Transverse colon (tissue), 4 donors: ENCODE data around the gene ADM5. TPM values are rescaled to one million over a fixed set of nuclear protein-coding genes. Genes with fewer than 3 reads are reported as not detected.

Experiments
- DNase-seq: peaks from one replicate; pipeline ENCODE4 v3.0.0-alpha.2; 2019
- H3K27ac ChIP-seq, 4 donors: fragments of 200-600 bp; sonication (generic); 2 replicates each; pipeline ENCODE4 v1.5.1; 2016 to 2018; ENCODE audit warnings: inconsistent platforms in 4 of 4
- H3K27me3 ChIP-seq: fragments of 200-600 bp; sonication (generic); 2 replicates; pipeline ENCODE4 v1.5.1; 2017; ENCODE audit warnings: inconsistent platforms
- H3K36me3 ChIP-seq, 4 donors: fragments of 200-600 bp; sonication (generic); 2 replicates each; pipeline ENCODE4 v1.5.1; 2017 to 2019; ENCODE audit warnings: inconsistent platforms in 4 of 4
- H3K4me1 ChIP-seq, 4 donors: fragments of 200-600 bp; sonication (generic); 2 replicates each; pipeline ENCODE4 v1.5.1; 2017 to 2020; ENCODE audit warnings: inconsistent platforms in 4 of 4
- H3K4me3 ChIP-seq, 4 donors: fragments of 200-600 bp; sonication (generic); 1 replicate in 1 of 4; 2 replicates in 3 of 4; pipeline versions ENCODE4 v1.5.1 to v1.6.1; 2017 to 2019; ENCODE audit warnings: inconsistent platforms in 4 of 4
- H3K9me3 ChIP-seq, 2 donors: fragments of 200-600 bp; sonication (generic); 2 replicates each; pipeline ENCODE4 v1.5.1; 2017 to 2019; ENCODE audit warnings: inconsistent platforms in 2 of 2
- CTCF ChIP-seq, 5 experiments: fragments of 200-600 bp in 3 of 5; fragments of 450-650 bp in 2 of 5; sonication (generic) in 3 of 5; IDR thresholded peaks; 1 replicate in 2 of 5; 2 replicates in 3 of 5; pipeline ENCODE4 v1.5.1; 2016 to 2017; ENCODE audit warnings: antibody characterized with exemption in 5 of 5, inconsistent platforms in 3 of 5, mild to moderate bottlenecking in 2 of 5, moderate library complexity in 1 of 5
- EP300 ChIP-seq: sonication (generic); formaldehyde crosslinking; IDR thresholded peaks from one replicate; pipeline ENCODE4 v1.6.1; 2017; ENCODE audit warnings: antibody characterized with exemption, low read depth
- POLR2A ChIP-seq: fragments of 450-650 bp; IDR thresholded peaks from one replicate; pipeline ENCODE4 v1.6.1; 2016; ENCODE audit warnings: antibody characterized with exemption, mild to moderate bottlenecking, moderate library complexity
- POLR2AphosphoS5 ChIP-seq, 3 donors: sonication (generic); formaldehyde crosslinking; IDR thresholded peaks; one replicate each; pipeline ENCODE4 v1.6.1; 2016; ENCODE audit warnings: antibody characterized with exemption in 3 of 3
- WGBS, 2 donors: methylation state at CpG; one replicate each; pipeline ENCODE4 v1.1.5; 2018; ENCODE audit warnings: low coverage in 1 of 2; 5-methylcytosine and 5-hydroxymethylcytosine counted together
- in situ Hi-C, 4 donors: fragments of 200-750 bp; cut with MboI; loops; one replicate each; pipeline versions ENCODE4 v1.15.0 to v1.15.1; 2017; ENCODE audit warnings: low sequenced_read_pairs in 3 of 4, low pct_ligation_motif_present in 1 of 4, low pct_unique_long_range_greater_than_20kb in 1 of 4
- intact Hi-C: fragments of 100-400 bp; cut with DNase I; formaldehyde crosslinking; loops from one replicate; pipeline ENCODE4 v1.15.1; 2023; ENCODE audit warnings: low total_unique reads
- total RNA-seq, 4 donors: library from RNA; depleted of rRNA; stranded (reverse); fragments of >200 nt; gene quantifications; one replicate each; pipeline ENCODE4 v1.1.0, GENCODE V29; 2016

Gene ADM5
- total RNA-seq, 4 donors from 2014 or later = 0.41 to 0.95 TPM; not detected in 2

DNA sequence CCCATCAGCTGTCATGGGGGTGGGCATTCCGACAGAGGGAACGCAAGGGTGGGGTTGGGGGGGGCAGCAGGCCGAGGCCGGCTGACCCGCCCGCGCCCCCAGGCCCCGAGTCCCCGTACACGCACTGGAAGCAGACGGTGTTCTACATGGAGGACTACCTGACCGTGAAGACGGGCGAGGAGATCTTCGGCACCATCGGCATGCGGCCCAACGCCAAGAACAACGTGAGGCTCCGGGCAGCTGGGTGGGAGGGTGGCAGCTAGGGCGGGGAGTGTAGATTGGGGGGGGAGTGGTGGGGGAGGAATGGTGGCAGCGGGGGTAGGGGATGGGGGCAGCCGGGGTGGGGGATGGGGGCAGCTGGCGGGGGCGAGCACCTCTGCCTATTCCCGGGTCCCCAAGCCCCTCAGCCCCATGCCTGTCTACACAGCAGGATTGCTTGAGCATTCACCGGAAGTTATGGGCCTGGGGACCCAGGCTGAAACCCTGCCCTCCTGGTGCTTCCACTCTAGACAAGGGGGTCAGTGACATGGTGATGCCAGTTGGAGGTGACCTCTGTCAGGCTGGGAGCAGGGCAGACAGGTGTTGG lies 2.8 kb upstream of the ADM5 start:
- H3K36me3 ChIP-seq = peaks cover 0 to 14% (median 9%) of the 10 kb centered on the region in 4 donors
- in situ Hi-C loops = no loop called here
- TF ChIP-seq POLR2A = no peak
- TF ChIP-seq CTCF (IDR thresholded peaks at IDR 0.05) = no peak
- no peak for TF ChIP-seq POLR2AphosphoS5 (IDR thresholded peaks at IDR 0.05)
- no peak for TF ChIP-seq EP300
- H3K9me3 ChIP-seq = no peaks in the 10 kb centered on the region
- no peak overlapping the region for H3K4me3 ChIP-seq
- peaks cover 11 to 25% (median 19%) of the 10 kb centered on the region in 4 donors for H3K4me1 ChIP-seq
- DNase-seq = no peak
- H3K27ac ChIP-seq = no peak overlapping the region
- WGBS, 2 donors = 89 to 90% methylated on average over 16 to 22 of the region's 27 CpGs
- intact Hi-C loops = loop anchor here (10.0 kb wide), 1 partner anchor 212 kb away; the partner anchor contains the start of gene FLT3LG
- H3K27me3 ChIP-seq = peaks cover 29% of the 10 kb centered on the region

GRCh38 chr19:49687150-49687549 lies 2.2 kb upstream of the ADM5 start:
- H3K27me3 ChIP-seq = peaks cover 35% of the 10 kb centered on the region

DNA sequence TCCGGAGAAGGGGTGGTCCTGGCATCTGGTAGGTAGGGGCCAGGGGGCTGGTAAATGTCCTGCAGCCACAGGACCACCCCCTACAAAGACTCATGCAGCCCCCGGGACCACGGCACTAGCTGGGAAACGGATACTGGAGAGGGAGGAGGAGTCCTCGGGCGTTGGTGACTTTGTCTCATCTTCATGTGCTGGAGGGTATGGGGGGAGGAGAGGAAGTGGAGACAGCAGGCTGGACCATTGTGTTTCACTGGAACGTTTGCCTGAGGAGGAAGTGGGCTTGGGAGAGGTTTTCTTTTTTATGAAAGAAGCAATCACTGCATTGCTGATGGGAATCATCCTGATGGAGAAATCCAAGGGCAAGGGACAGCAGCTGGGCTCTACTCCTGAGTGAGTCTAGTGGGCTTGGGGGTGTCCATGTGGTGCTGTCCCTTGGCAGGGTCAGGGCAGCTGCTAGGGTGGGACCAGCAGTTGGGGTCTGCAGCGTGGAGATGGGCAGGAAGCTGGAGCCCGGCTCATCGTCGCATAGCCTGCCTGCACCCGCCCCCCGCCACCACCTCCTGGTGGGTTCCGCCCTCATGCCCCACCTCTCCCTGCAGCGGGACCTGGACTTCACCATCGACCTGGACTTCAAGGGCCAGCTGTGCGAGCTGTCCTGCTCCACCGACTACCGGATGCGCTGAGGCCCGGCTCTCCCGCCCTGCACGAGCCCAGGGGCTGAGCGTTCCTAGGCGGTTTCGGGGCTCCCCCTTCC lies 1.7 kb upstream of the ADM5 start:
- no peak overlapping the region for H3K4me3 ChIP-seq
- H3K4me1 ChIP-seq = peaks cover 11 to 26% (median 20%) of the 10 kb centered on the region in 4 donors
- in situ Hi-C loops (no loop called here), intact Hi-C loops (loop anchor here (10.0 kb wide), 1 partner anchor 213 kb away; the partner anchor contains the start of gene FLT3LG)
- H3K27ac ChIP-seq = no peak overlapping the region
- 78% methylated on average over 20 of the region's 26 CpGs; no CpG with 5 or more reads in 1 of the 2 donors for WGBS, 2 donors
- TF ChIP-seq POLR2AphosphoS5 (IDR thresholded peaks at IDR 0.05) (no peak), EP300 (no peak), CTCF (IDR thresholded peaks at IDR 0.05) (no peak), POLR2A (no peak)
- peaks cover 41% of the 10 kb centered on the region for H3K27me3 ChIP-seq
- H3K9me3 ChIP-seq = no peaks in the 10 kb centered on the region
- no peak for DNase-seq
- peaks cover 0 to 10% (median 2%) of the 10 kb centered on the region in 4 donors for H3K36me3 ChIP-seq

More at GRCh38 chr19:49687150-49687549, 2.2 kb upstream of the ADM5 start:
- H3K4me3 ChIP-seq = no peak overlapping the region
- H3K36me3 ChIP-seq = peaks cover 0 to 10% (median 5%) of the 10 kb centered on the region in 4 donors
- H3K27ac ChIP-seq = no peak overlapping the region
- no peak for DNase-seq
- H3K4me1 ChIP-seq = peaks cover 11 to 26% (median 20%) of the 10 kb centered on the region in 4 donors
- intact Hi-C loops (loop anchor here (10.0 kb wide), 1 partner anchor 212 kb away; the partner anchor contains the start of gene FLT3LG), in situ Hi-C loops (no loop called here)
- TF ChIP-seq POLR2AphosphoS5 (IDR thresholded peaks at IDR 0.05) = no peak
- no peak for TF ChIP-seq EP300
- TF ChIP-seq CTCF (IDR thresholded peaks at IDR 0.05) = no peak
- 80% methylated on average over 12 of the region's 12 CpGs; no CpG with 5 or more reads in 1 of the 2 donors for WGBS, 2 donors
- H3K9me3 ChIP-seq = no peaks in the 10 kb centered on the region

GRCh38 chr19:49688531-49689132 lies 762 bp upstream of the ADM5 start:
- H3K27me3 ChIP-seq = peaks cover 42% of the 10 kb centered on the region
- no peak for TF ChIP-seq EP300
- no peak for TF ChIP-seq CTCF (IDR thresholded peaks at IDR 0.05)
- TF ChIP-seq POLR2AphosphoS5 (IDR thresholded peaks at IDR 0.05) = no peak
- TF ChIP-seq POLR2A = no peak
- DNase-seq = no peak
- intact Hi-C loops = loop anchor here (10.0 kb wide), 1 partner anchor 214 kb away; the partner anchor contains the start of gene FLT3LG
- in situ Hi-C loops = no loop called here
- H3K4me1 ChIP-seq = peaks cover 11 to 26% (median 20%) of the 10 kb centered on the region in 4 donors
- 74 to 76% methylated on average over 5 to 12 of the region's 12 CpGs for WGBS, 2 donors
- no peak overlapping the region for H3K27ac ChIP-seq
- H3K4me3 ChIP-seq = no peak overlapping the region
- H3K9me3 ChIP-seq = no peaks in the 10 kb centered on the region
- H3K36me3 ChIP-seq = peaks cover 0 to 10% (median 2%) of the 10 kb centered on the region in 4 donors
